ENCODE measurements around the gene SOX5. TPM values are rescaled to one million over a fixed set of nuclear protein-coding genes. Genes with fewer than 3 reads are reported as not detected.
"Not testable (repeated sequence)": the region's sequence is repeated elsewhere in the genome, so short reads cannot be mapped to it uniquely, and the experiment has no call there.

SOX5 gene
- total RNA-seq, 2 experiments from 2014 or later: 0.50 TPM; not detected in 1

- Mint-ChIP-seq H3K4me3 (no peak overlapping the region), H3K27me3 (no peaks in the 10 kb centered on the region), H3K27ac (no peak overlapping the region), H3K4me1 (no peaks in the 10 kb centered on the region), H3K36me3 (no peaks in the 10 kb centered on the region), H3K9me3 (ENCODE audit: low read depth) (peaks cover 2% of the 10 kb centered on the region)
- no peak for ATAC-seq
- CTCF ChIA-PET: interaction anchor here (1.0 kb wide), 1 partner anchor 1194 kb away, joined by 3 read pairs; no protein-coding TSS in a partner anchor
- DNase-seq: no peak
Measured at GRCh38 chr12:23495472-23495871, 454.0 kb downstream of the SOX5 start.

DNA sequence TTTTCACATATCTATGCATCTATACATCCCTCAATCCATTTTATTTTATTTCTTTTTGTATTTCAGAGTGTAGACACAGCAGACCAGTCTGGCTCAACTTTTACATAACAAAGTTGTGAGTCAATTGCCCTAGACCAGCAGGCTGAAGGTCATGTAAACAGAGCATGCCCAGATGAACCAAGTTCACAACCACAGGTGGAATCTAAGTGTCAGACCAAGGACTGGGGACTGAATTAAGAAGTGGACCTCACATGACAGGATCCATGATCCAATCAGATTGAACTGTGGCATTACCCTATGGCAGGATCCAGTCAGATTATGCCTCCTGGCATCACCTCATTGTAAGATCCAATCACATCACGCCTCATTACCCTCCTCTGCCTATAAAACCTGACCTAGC lies 455.8 kb downstream of the SOX5 start:
- Mint-ChIP-seq H3K27ac (no peak overlapping the region), H3K4me3 (no peak overlapping the region), H3K9me3 (ENCODE audit: low read depth) (peaks cover 2% of the 10 kb centered on the region), H3K27me3 (no peaks in the 10 kb centered on the region), H3K36me3 (no peaks in the 10 kb centered on the region), H3K4me1 (no peaks in the 10 kb centered on the region)
- DNase-seq (no peak), ATAC-seq (no peak)
- CTCF ChIA-PET: no interaction called here

- ATAC-seq; H3K4me3 Mint-ChIP-seq; H3K9me3 Mint-ChIP-seq (ENCODE audit: low read depth); H3K27me3 Mint-ChIP-seq; H3K36me3 Mint-ChIP-seq; H3K27ac Mint-ChIP-seq; CTCF ChIA-PET; DNase-seq; H3K4me1 Mint-ChIP-seq: not testable (repeated sequence)
Measured at GRCh38 chr12:23491029-23491428, 458.4 kb downstream of the SOX5 start.

DNA sequence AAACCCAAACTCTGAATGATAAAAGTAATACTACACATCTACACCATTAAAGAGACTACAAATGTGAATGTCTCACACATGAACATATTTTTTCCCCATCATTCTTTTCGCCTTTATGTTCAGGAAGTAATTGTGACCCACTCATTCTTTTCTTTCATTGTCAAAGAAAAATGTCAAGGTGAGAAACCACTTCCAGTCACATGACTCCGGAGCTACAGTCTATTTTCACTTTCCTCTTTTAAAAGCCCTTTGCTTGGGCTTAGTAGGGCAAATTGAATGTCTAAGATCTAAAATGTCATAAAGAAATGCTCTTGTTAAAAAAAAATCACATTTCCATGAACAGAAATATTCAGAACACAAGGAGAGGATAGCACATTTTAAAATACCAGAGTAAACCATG lies 461.3 kb downstream of the SOX5 start:
- Mint-ChIP-seq H3K36me3 (no peaks in the 10 kb centered on the region), H3K4me3 (no peak overlapping the region), H3K4me1 (no peaks in the 10 kb centered on the region), H3K27me3 (no peaks in the 10 kb centered on the region), H3K27ac (no peak overlapping the region), H3K9me3 (ENCODE audit: low read depth) (peaks cover 2% of the 10 kb centered on the region)
- no peak for ATAC-seq
- DNase-seq: no peak
- CTCF ChIA-PET: no interaction called here

DNA sequence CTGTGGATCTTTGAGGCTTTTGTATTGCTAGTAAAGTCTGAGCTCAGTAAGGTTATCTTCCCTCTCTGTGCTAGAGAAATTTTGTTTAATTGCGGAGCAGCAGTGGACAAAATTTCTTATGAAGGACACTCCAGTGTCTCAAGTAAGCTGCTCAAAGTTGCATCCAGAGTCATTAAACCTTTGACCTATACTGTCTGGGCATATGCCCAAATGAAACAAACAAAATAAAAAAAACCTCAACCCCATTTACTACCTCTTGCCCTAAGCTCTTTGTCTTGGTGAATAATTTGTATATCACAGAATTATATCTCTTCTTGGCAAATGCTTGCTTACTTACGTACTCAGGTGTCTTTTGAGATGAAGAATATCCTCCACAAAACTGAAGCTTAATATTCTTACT lies 465.2 kb downstream of the SOX5 start:
- Mint-ChIP-seq H3K4me3 (no peak overlapping the region), H3K9me3 (ENCODE audit: low read depth) (peaks cover 9% of the 10 kb centered on the region), H3K36me3 (no peaks in the 10 kb centered on the region), H3K27me3 (no peaks in the 10 kb centered on the region), H3K27ac (no peak overlapping the region), H3K4me1 (no peaks in the 10 kb centered on the region)
- ATAC-seq (no peak), DNase-seq (no peak)
- CTCF ChIA-PET: no interaction called here

DNA sequence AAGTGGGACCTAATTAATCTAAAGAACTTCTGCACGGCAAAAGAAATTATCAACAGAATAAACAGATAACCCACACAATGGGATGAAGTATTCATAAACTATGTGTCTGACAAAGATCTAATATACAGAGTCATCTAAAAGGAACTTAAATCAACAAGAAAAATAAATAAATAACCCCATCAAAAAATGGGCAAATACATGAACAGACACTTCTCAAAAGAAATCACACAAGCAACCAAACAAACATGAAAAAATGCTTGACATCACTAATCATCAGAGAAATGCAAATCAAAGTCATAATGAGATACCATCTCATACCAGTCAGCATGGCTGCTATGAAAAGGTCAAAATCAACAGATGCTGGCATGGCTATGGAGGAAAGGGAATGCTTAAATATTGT lies 466.9 kb downstream of the SOX5 start:
- H3K4me3 Mint-ChIP-seq: no peak overlapping the region
- H3K9me3 Mint-ChIP-seq (ENCODE audit: low read depth): peaks cover 12% of the 10 kb centered on the region
- DNase-seq (no peak), ATAC-seq (no peak)
- no peak overlapping the region for H3K27ac Mint-ChIP-seq
- CTCF ChIA-PET: no interaction called here
- H3K4me1 Mint-ChIP-seq: no peaks in the 10 kb centered on the region
- H3K36me3 Mint-ChIP-seq: no peaks in the 10 kb centered on the region
- no peaks in the 10 kb centered on the region for H3K27me3 Mint-ChIP-seq
